OCI-LY7 (cell line): ENCODE data around the gene MGAT5B.

Experiments
- CTCF ChIP-seq: fragments of 200-600 bp; sonication (generic); conservative IDR thresholded peaks from 2 replicates; pipeline ENCODE4 v1.5.1; 2014; ENCODE audit warnings: mild to moderate bottlenecking, antibody characterized with exemption, low read length, moderate library complexity, mixed read lengths
- EZH2phosphoT487 ChIP-seq: fragments of 200-600 bp; sonication (generic); IDR thresholded peaks from 2 replicates; pipeline ENCODE4 v1.6.1; 2018; ENCODE audit warnings: low read depth, borderline replicate concordance, mild to moderate bottlenecking, mixed run types, antibody characterized with exemption, low read length, moderate library complexity, mixed read lengths

GRCh38 chr17:76884995-76885893, 17.0 kb downstream of the MGAT5B start:
- TF ChIP-seq EZH2phosphoT487 (no peak), CTCF (no peak)
